Epidermal melanocyte (primary cell): ENCODE measurements around the gene GADD45B.
A peak's percentile ranks its signal among the peaks of the same experiment; 100 is the strongest.
"Not testable (repeated sequence)": the region's sequence is repeated elsewhere in the genome, so short reads cannot be mapped to it uniquely, and the experiment has no call there.

Source experiments
- DNase-seq: peaks from one replicate; pipeline ENCODE4 v3.0.0; 2011; ENCODE audit warnings: low spot score; ENCODE audit not compliant: insufficient read length

Gene GADD45B

DNA sequence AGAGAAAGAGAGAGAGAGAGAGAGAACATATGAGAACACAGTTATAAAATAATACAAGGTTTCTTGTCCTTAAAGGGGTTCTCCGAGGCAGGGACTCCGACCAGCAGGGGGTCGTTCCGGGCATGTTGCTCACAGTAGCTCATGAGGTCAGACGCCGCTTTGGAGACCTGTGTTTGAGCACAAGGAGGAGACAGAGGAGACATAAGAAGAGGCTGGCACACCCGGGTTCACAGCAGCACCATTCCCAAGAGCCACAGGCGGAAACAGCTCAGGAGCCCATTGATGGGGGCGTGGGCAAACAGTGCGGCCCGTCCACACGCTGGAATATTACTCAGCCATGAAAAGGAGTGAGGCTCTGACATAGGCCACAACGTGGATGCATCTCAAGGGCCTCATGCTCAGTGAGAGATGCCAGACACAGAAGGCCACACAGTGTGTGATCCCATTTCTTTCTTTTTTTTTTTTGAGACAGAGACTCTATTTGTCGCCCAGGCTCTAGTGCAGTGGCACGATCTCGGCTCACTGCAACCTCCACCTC lies 39.1 kb downstream of the GADD45B start:
- no peak for DNase-seq

DNA sequence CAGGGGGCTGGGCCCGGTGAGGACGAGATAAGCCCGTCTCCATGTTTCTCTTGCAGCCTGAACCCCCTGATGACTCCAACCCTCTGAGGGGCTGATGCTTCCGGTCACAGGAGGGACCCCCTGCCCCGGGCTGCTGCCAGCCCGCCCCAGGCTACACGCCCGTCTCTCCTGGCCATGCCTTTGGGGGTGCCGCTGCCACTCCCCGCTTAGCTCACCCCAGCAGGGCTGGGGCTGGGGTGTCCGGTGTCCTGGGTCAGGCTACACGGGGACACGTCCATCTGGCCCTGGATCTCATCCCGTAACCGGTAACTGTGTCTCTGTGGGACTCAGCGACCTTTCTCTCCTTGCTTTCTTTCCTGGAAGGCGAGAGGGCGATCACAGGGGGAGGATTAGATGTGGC lies 40.8 kb downstream of the GADD45B start:
- DNase-seq = no peak

DNA sequence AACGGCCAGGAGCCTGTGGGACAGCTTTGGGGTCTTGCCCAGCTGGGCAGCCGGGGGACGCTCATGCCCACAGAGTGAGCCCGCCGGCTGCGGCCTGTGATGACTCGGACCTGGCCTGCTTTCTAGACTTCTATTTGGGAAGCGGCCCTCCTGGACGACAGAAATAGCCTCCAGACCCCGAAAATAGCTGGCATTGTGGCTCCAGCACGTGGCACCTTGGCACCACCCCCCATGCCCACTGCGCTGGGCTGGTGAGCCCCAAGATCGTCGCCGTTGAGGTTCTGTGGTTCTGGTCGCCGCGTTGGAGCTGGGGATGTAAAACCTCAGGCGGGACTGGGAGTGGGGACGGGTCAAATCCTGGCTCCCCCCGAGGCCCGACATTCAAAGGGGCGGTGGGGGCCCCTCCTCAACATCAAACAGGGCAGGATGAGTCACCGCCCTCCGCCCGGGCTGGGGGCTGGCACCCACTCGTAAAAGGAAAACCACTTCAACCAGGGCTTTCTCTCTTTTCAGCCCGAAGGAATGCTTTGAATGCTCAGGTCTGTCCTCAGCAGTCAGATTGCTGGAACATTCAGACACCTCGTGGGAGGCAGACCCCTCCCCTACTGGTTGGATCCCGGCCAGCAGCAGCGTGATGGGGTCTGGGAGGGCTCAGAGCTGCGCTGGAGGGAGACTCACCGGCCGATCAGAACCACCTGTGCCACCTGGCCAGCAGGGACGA lies 42.1 kb downstream of the GADD45B start:
- no peak for DNase-seq

DNA sequence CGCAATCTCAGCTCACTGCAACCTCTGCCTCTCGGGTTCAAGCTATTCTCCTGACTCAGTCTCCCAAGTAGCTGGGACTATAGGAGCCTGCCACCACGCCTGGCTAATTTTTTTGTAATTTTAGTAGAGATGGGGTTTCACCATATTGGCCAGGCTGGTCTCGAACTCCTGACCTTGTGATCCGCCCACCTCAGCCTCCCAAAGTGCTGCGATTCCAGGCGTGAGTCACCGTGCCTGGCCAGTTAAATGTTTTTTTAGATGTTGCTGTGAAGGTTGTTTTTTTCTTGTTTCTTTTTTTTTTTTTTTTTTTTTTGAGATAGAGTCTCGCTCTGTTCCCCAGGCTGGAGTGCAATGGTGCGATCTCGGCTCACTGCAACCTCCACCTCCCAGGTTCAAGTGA lies 42.9 kb downstream of the GADD45B start:
- not testable (repeated sequence) for DNase-seq

DNA sequence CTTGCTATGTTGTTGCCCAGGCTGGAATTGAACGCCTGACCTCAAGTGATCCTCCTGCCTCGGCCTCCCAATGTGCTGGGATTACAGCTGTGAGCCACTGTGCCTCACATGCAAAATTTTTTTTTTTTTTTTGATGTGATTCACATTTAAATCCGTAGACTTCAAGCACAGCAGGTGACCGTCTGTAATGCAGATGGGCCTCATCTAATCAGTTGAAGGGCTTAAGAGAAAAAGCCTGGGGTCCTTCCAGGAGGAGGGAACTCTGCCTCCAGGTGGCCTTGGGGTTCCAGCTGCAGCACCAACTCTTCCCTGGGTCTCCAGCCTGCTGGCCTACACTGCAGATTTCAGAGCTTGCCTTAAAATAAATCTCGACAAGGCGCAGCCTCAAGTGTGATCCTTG lies 43.6 kb downstream of the GADD45B start:
- no peak for DNase-seq

DNA sequence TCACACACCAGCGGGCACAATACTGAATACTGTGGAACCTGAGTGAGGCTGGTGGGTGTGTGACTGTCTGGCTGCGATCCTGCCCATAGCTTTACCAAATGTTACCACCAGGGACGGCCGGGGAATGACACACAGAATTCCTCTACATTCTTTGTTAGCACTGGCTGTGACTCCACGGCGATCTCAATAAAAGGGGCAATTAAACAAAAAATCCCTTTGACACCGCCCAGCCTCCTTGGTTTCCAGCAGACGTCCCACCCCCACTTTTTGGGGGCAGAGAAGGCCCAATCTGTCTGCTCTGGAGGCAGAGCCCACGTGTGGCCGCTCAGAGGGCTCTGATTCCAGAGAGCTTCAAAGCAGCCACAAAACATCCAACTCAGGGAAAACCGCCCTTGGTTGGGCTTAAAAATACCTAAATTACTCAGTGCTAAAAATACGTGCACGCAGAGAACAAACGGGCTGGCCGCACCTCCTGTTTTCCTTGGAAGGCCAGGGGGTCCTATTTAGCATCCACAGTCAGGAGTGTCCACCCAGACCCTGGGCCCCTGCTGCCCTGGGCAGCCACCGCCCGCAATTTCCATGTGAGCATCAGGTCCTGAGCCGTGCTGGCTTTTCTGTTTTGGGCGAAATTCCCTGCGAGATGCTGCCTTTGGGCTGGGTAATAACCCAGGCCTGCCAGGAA lies 47.8 kb downstream of the GADD45B start:
- DNase-seq = peak; percentile 61

DNA sequence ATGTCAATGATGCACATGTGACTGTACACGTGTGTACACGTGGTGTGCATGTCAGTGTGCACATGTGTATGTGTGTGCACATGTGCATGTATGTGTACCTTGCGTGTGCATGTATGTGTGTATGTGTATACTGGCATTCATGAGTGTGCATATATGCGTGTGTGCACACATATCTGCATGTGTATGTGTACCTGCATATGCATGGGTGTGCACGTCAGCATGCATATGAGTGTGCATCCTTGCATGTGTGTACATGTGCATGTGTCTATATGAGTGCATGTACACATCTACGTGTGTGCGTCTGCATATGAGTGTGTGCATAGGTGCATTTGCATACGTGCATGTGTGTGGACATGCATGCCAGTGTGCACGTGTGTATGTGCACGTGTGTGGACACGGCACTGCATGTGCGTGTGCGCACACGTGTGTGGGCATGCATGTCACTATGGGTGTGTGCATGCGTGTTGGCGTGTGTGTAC lies 48.5 kb downstream of the GADD45B start:
- no peak for DNase-seq

DNA sequence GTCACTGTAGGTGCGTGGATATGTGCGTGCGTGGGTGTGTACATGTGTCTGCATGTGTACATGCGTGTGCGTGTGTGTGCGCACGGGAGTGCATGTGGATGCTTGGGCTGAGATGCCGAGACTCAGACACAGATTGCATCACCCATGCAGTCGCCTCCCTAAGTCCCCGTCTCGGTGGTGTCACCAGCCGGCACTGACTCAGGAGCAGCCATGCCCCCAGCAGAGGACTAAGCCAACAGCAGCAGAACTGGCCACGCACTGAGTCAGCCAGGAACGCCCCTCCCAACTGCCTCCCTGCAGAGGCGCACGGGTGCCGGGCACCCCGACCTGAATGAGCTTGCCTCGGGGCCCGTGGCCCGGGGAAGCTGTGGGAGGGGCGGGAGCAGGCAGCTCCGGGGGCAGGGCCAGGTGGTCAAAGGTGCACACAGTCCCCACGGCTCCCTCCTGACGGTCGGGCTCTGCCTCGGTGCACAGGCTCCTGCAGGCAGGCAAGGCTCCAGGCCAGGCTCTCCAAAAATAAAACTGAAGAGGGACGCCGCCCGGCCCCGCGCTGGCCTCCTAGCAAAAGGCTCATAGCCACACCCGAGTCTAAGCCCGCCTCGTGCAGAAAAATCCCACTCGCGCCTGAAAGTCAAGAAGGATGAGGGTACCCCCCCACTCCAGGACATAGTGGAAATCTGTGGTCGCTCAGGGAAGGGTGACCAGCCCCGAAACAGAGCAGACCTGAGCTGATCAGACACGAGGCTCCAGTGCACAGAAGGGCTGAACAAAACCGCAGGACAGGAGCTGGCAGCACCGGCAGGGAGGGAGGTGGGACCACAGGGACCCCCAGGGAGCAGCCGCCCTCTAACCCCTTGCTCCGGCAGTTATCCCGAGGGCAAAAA lies 49.2 kb downstream of the GADD45B start:
- DNase-seq = no peak

DNA sequence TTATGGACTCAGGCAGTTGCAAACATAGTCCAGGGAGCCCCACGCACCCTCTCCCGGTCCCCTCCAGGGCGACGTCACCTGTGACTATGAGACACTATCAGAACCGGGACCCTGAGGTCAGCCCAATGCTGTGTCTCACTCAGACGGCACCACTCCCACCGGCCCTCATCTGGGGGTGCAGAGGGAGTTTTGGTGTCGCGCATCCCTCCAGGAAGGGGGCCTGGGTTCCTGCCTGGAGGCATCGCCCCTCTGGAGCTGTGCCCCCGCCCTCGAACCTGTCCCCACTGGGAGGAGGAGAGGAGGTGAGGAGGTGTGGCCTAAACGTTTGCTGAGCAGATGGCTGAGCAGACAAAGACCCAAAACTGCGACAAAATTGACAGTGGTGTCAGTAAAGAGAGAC lies 51.2 kb downstream of the GADD45B start:
- no peak for DNase-seq

DNA sequence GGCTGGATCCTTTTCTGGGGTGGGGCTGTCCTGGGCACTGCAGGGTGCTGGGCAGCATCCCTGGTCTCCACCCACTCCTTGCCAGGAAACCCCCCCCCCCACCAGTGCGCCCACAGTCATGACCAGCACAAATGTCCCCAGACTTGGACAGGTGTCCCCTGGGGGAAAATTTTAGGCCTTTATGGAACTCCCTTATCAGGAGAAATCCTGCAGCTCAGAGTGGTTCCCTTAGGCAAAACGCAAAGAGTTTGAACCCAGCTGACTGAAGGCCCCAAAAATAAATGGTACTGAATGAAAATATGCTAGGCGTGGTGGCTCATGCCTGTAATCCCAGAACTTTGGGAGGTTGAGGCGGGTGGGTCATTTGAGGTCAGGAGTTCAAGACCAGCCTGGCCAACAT lies 51.8 kb downstream of the GADD45B start:
- no peak for DNase-seq
